Activated CD4-positive, alpha-beta T cell treated with anti-CD3 and anti-CD28 coated beads, Interleukin-2, Interleukin-4, amounts not matched to agents 100 ng/mL and 50 ng/mL, durations not matched to agents 16 hours and 8 hours (primary cell): ENCODE results near the gene TCEANC.

Experiments
- DNase-seq: peaks from one replicate; pipeline ENCODE4 v3.0.0-alpha.2; 2020; ENCODE audit warnings: low spot score

TCEANC gene

GRCh38 chrX:13692771-13693231 lies 39.9 kb downstream of the TCEANC start:
- DNase-seq, result no peak

- no peak for DNase-seq
These were observed 40.5 kb downstream of the TCEANC start for GRCh38 chrX:13693341-13693961.

GRCh38 chrX:13694359-13694758 lies 41.4 kb downstream of the TCEANC start:
- no peak for DNase-seq

- no peak for DNase-seq
These were observed 42.0 kb downstream of the TCEANC start for GRCh38 chrX:13694983-13695382.

GRCh38 chrX:13695601-13696115 lies 42.7 kb downstream of the TCEANC start:
- DNase-seq, result no peak

- DNase-seq, result no peak
These were observed 44.5 kb downstream of the TCEANC start for GRCh38 chrX:13697455-13697854.

GRCh38 chrX:13697976-13698375 lies 45.0 kb downstream of the TCEANC start:
- DNase-seq, result no peak

GRCh38 chrX:13698432-13698831 lies 45.5 kb downstream of the TCEANC start:
- DNase-seq, result no peak

- DNase-seq, result no peak
These were observed 46.4 kb downstream of the TCEANC start for GRCh38 chrX:13699183-13699826.

GRCh38 chrX:13700380-13700779 lies 47.4 kb downstream of the TCEANC start:
- no peak for DNase-seq

- DNase-seq, result no peak
These were observed 49.3 kb downstream of the TCEANC start for GRCh38 chrX:13702111-13702789.

GRCh38 chrX:13703135-13703534 lies 50.2 kb downstream of the TCEANC start:
- no peak for DNase-seq

GRCh38 chrX:13703589-13703988 lies 50.6 kb downstream of the TCEANC start:
- DNase-seq, result no peak

GRCh38 chrX:13711141-13711540 lies 58.2 kb downstream of the TCEANC start:
- DNase-seq, result no peak
